Measurements from ENCODE around the gene UNKL. TPM values are rescaled to one million over a fixed set of nuclear protein-coding genes. Genes with fewer than 3 reads are reported as not detected.
"Not testable (repeated sequence)": the region's sequence is repeated elsewhere in the genome, so short reads cannot be mapped to it uniquely, and the experiment has no call there.

UNKL gene
- total and polyA plus RNA-seq, 2 donors (not counting 1 experiment from before 2014, with no cell fraction given): 53.9 to 178 TPM

- Histone ChIP-seq H3K4me1 (ENCODE audit: control insufficient read depth in 2 of 2, insufficient read depth in 2 of 2, low read length in 2 of 2) (peaks cover 24% of the 10 kb centered on the region in 2 donors), H3K27ac (ENCODE audit: low read length in 2 of 2) (no peak overlapping the region), H2AFZ (ENCODE audit: insufficient read depth, low read depth, low read length, poor library complexity, severe bottlenecking) (no peak overlapping the region), H3K79me2 (ENCODE audit: control insufficient read depth, insufficient read depth, low read length) (no peaks in the 10 kb centered on the region), H3K9ac (ENCODE audit: low read length) (no peak overlapping the region), H3K36me3 (replicated peaks in 1 of 2; ENCODE audit: control extremely low read depth in 1 of 2, control insufficient read depth in 1 of 2, extremely low read depth in 1 of 2, insufficient read depth in 2 of 2, low read length in 1 of 2) (peaks cover 0 to 19% of the 10 kb centered on the region in 2 experiments), H4K20me1 (ENCODE audit: control insufficient read depth, insufficient read depth, low read length, poor library complexity, severe bottlenecking) (no peaks in the 10 kb centered on the region), H3K9me3 (ENCODE audit: control extremely low read depth in 1 of 3, control insufficient read depth in 2 of 3, insufficient read depth in 1 of 3, low read length in 2 of 3) (no peaks in the 10 kb centered on the region), H3K4me2 (replicated peaks; ENCODE audit: low read depth, low read length, poor library complexity, severe bottlenecking) (no peak overlapping the region), H3K4me3 (ENCODE audit: control extremely low read depth in 1 of 5, extremely low read depth in 1 of 5, insufficient read depth in 1 of 5, low read depth in 2 of 5, low read length in 4 of 5) (no peak overlapping the region), H3K27me3 (replicated peaks in 1 of 4; ENCODE audit: control extremely low read depth in 1 of 4, control insufficient read depth in 3 of 4, insufficient read depth in 4 of 4, low read length in 3 of 4) (no peaks in the 10 kb centered on the region)
- no peak overlapping the region for H3K27ac Mint-ChIP-seq
- H3K9me3 Mint-ChIP-seq (ENCODE audit: insufficient read depth): no peaks in the 10 kb centered on the region
- ChIA-PET POLR2A (interaction anchor here (1.3 kb wide), 1 partner anchor 8 kb away, joined by 4 read pairs; no protein-coding TSS in a partner anchor), CTCF (no interaction called here)
- ATAC-seq (ENCODE audit: low read depth) (no peak), DNase-seq (no peak)
- WGBS (ENCODE audit: insufficient coverage): 89% methylated on average over 24 of the region's 24 CpGs
- H3K27me3 Mint-ChIP-seq: no peaks in the 10 kb centered on the region
- H3K4me1 Mint-ChIP-seq: peaks cover 4% of the 10 kb centered on the region
- TF ChIP-seq EZH2 (IDR thresholded peaks at IDR 0.05; ENCODE audit: borderline replicate concordance, insufficient read depth, low read depth, low read length, poor library complexity, severe bottlenecking): no peak
- TF ChIP-seq, protein P1, sequence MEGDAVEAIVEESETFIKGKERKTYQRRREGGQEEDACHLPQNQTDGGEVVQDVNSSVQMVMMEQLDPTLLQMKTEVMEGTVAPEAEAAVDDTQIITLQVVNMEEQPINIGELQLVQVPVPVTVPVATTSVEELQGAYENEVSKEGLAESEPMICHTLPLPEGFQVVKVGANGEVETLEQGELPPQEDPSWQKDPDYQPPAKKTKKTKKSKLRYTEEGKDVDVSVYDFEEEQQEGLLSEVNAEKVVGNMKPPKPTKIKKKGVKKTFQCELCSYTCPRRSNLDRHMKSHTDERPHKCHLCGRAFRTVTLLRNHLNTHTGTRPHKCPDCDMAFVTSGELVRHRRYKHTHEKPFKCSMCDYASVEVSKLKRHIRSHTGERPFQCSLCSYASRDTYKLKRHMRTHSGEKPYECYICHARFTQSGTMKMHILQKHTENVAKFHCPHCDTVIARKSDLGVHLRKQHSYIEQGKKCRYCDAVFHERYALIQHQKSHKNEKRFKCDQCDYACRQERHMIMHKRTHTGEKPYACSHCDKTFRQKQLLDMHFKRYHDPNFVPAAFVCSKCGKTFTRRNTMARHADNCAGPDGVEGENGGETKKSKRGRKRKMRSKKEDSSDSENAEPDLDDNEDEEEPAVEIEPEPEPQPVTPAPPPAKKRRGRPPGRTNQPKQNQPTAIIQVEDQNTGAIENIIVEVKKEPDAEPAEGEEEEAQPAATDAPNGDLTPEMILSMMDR (IDR thresholded peaks at IDR 0.05): no peak
- intact Hi-C loops (cut with micrococcal nuclease): no loop called here
- no peak overlapping the region for H3K4me3 Mint-ChIP-seq
Measured at GRCh38 chr16:1442697-1443096, 28.2 kb upstream of the UNKL start.

DNA sequence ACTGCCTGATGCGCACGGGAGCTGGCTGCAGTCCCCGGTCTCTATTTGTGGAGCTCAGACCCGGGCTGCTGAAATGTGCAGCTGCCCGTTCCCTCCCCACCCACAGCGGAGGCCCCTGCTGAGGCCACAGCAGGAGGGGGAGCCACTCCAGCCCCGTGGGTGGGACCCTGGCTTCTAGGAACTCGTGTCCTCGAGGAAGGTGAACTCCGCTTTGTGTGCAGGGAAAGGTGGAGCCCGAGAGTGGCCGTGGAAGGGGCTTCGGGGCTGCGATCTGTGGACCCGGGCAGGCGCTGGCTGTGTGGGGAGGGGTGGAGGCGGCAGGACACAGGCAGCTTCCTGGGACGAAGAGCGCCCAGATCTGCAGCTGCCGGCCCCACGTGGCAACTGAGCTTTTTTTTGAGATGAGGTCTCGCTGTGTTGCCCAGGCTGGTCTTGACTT lies 26.9 kb upstream of the UNKL start:
- Mint-ChIP-seq H3K27me3 (no peaks in the 10 kb centered on the region), H3K27ac (no peak overlapping the region), H3K4me3 (no peak overlapping the region), H3K4me1 (peaks cover 4% of the 10 kb centered on the region), H3K9me3 (ENCODE audit: insufficient read depth) (no peaks in the 10 kb centered on the region)
- Histone ChIP-seq H3K79me2 (ENCODE audit: control insufficient read depth, insufficient read depth, low read length) (no peaks in the 10 kb centered on the region), H3K36me3 (replicated peaks in 1 of 2; ENCODE audit: control extremely low read depth in 1 of 2, control insufficient read depth in 1 of 2, extremely low read depth in 1 of 2, insufficient read depth in 2 of 2, low read length in 1 of 2) (peaks cover 0 to 9% of the 10 kb centered on the region in 2 experiments), H3K9me3 (ENCODE audit: control extremely low read depth in 1 of 3, control insufficient read depth in 2 of 3, insufficient read depth in 1 of 3, low read length in 2 of 3) (no peaks in the 10 kb centered on the region), H3K27me3 (replicated peaks in 1 of 4; ENCODE audit: control extremely low read depth in 1 of 4, control insufficient read depth in 3 of 4, insufficient read depth in 4 of 4, low read length in 3 of 4) (no peaks in the 10 kb centered on the region), H3K4me2 (replicated peaks; ENCODE audit: low read depth, low read length, poor library complexity, severe bottlenecking) (no peak overlapping the region), H3K4me3 (ENCODE audit: control extremely low read depth in 1 of 5, extremely low read depth in 1 of 5, insufficient read depth in 1 of 5, low read depth in 2 of 5, low read length in 4 of 5) (no peak overlapping the region), H4K20me1 (ENCODE audit: control insufficient read depth, insufficient read depth, low read length, poor library complexity, severe bottlenecking) (no peaks in the 10 kb centered on the region), H3K9ac (ENCODE audit: low read length) (no peak overlapping the region), H2AFZ (ENCODE audit: insufficient read depth, low read depth, low read length, poor library complexity, severe bottlenecking) (no peak overlapping the region), H3K4me1 (ENCODE audit: control insufficient read depth in 2 of 2, insufficient read depth in 2 of 2, low read length in 2 of 2) (peaks cover 22 to 24% of the 10 kb centered on the region in 2 donors), H3K27ac (ENCODE audit: low read length in 2 of 2) (no peak overlapping the region)
- WGBS (ENCODE audit: insufficient coverage): 94% methylated on average over 17 of the region's 22 CpGs
- ChIA-PET POLR2A (interaction anchor here (1.4 kb wide), 1 partner anchor 9 kb away, joined by 3 read pairs; no protein-coding TSS in a partner anchor), CTCF (interaction anchor here (0.5 kb wide), 1 partner anchor 87 kb away, joined by 3 read pairs; no protein-coding TSS in a partner anchor)
- intact Hi-C loops (cut with micrococcal nuclease): no loop called here
- TF ChIP-seq, protein P1 (IDR thresholded peaks at IDR 0.05): no peak
- TF ChIP-seq EZH2 (IDR thresholded peaks at IDR 0.05; ENCODE audit: borderline replicate concordance, insufficient read depth, low read depth, low read length, poor library complexity, severe bottlenecking): no peak
- DNase-seq (no peak), ATAC-seq (ENCODE audit: low read depth) (no peak)

GRCh38 chr16:1439699-1440074 lies 25.2 kb upstream of the UNKL start:
- intact Hi-C loops (cut with micrococcal nuclease); H3K27ac Mint-ChIP-seq; H3K27me3 ChIP-seq (replicated peaks in 1 of 4; ENCODE audit: control extremely low read depth in 1 of 4, control insufficient read depth in 3 of 4, insufficient read depth in 4 of 4, low read length in 3 of 4); H3K9me3 Mint-ChIP-seq (ENCODE audit: insufficient read depth); H3K4me3 ChIP-seq (ENCODE audit: control extremely low read depth in 1 of 5, extremely low read depth in 1 of 5, insufficient read depth in 1 of 5, low read depth in 2 of 5, low read length in 4 of 5); H3K9ac ChIP-seq (ENCODE audit: low read length); H3K27me3 Mint-ChIP-seq; H4K20me1 ChIP-seq (ENCODE audit: control insufficient read depth, insufficient read depth, low read length, poor library complexity, severe bottlenecking); H3K9me3 ChIP-seq (ENCODE audit: control extremely low read depth in 1 of 3, control insufficient read depth in 2 of 3, insufficient read depth in 1 of 3, low read length in 2 of 3); H3K79me2 ChIP-seq (ENCODE audit: control insufficient read depth, insufficient read depth, low read length); H3K27ac ChIP-seq (ENCODE audit: low read length in 2 of 2); H3K4me3 Mint-ChIP-seq; H2AFZ ChIP-seq (ENCODE audit: insufficient read depth, low read depth, low read length, poor library complexity, severe bottlenecking); H3K36me3 ChIP-seq (replicated peaks in 1 of 2; ENCODE audit: control extremely low read depth in 1 of 2, control insufficient read depth in 1 of 2, extremely low read depth in 1 of 2, insufficient read depth in 2 of 2, low read length in 1 of 2); DNase-seq; H3K4me1 Mint-ChIP-seq; ATAC-seq (ENCODE audit: low read depth); H3K4me2 ChIP-seq (replicated peaks; ENCODE audit: low read depth, low read length, poor library complexity, severe bottlenecking): not testable (repeated sequence)
- ChIA-PET CTCF (interaction anchor here (0.8 to 1.0 kb wide), 2 partner anchors 19 to 99 kb away, joined by 3 to 5 read pairs; no protein-coding TSS in a partner anchor), POLR2A (interaction anchor here (0.7 kb wide), 1 partner anchor 13 kb away, joined by 3 read pairs; no protein-coding TSS in a partner anchor)
- peaks cover 8 to 12% of the 10 kb centered on the region in 2 donors for H3K4me1 ChIP-seq (ENCODE audit: control insufficient read depth in 2 of 2, insufficient read depth in 2 of 2, low read length in 2 of 2)
- WGBS (ENCODE audit: insufficient coverage): 94% methylated on average over 3 of the region's 4 CpGs

Data from B cell (primary cell).